ENCODE results near the gene PRF1.
"Not testable (repeated sequence)": the region's sequence is repeated elsewhere in the genome, so short reads cannot be mapped to it uniquely, and the experiment has no call there.

The PRF1 gene

DNA sequence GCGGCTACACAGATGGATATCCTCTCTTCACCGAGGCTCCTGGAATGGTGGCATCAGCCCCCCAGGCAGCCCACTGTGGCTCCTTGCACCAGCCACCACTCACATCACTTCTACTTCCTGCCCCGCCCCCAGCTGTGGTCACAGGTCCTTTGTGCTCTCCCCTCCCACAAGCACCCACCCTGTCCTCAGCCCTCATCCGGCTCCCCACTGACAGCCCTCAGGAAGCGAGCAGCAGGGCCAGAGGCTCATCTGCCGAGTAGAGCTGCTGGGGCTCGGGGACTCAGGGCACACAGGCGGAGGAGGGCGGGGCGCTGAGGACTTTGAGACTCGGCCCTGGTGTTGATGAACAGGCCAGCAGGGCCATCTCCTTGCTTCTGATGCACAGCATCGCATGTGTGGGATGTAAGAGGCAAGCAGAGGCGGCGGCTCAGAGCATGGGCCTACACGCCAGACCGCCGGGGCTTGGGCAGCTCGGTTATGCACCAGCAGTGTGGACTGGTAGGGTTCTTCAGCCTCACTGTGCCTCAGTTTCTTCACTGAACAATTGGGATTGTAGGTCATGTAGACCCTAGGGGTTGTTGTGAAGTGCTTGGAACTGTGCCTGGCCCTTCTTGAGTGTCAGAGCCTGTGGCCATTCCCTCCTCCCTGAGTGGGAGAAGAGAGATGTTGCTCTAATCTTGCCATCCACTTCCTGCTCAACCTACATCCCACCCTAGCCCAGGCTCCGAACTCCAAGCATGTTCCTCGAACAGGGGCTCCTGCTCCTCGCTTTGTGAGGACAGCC lies at the start of gene PRF1:
Gene PRF1 (minus strand): TSS at position 77 of the 784 bp plus-strand sequence. CDS start 1,839 bp downstream, outside the sequence.
- in situ Hi-C loops (cut with HindIII; ENCODE audit: low sequenced_read_pairs): no loop called here

DNA sequence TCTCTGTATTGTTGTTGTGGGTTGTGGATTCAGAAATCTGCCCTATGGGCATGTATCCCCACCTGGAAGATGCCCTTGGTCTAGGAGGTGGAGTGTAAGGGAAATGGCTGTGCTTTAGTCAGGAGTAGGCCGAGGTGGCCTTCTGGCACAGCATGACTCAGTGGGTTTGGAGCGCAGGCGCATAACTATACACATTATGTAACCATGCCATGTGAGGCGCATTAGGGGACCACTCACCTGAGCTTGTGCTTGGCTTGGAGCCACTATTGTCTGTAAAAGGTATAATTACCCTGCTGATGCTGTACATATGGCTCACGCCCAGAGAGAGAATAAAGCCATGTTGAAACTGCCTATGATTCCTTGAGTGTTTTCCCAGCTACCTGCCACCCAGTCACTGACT lies 49.1 kb upstream of the PRF1 start:
- in situ Hi-C loops (cut with HindIII; ENCODE audit: low sequenced_read_pairs): no loop called here

DNA sequence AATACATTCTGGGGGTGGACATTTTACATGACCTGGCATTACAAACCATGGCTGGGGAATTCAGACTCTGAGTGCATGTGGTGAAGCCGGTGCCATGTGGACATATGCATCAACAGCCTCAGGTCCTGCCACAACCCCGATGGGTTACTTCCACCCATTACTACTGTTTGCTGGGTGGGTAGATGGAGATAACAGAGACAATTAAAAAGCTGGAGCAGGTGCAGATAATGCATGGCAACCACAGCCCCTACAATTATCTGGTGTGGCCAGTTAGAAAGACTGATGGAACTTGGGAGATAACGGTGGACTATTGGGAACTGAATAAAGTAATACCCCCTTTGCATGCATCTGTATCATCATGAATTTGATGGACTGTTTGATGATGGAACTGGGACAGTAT lies 48.2 kb upstream of the PRF1 start:
- in situ Hi-C loops (cut with HindIII; ENCODE audit: low sequenced_read_pairs): no loop called here

DNA sequence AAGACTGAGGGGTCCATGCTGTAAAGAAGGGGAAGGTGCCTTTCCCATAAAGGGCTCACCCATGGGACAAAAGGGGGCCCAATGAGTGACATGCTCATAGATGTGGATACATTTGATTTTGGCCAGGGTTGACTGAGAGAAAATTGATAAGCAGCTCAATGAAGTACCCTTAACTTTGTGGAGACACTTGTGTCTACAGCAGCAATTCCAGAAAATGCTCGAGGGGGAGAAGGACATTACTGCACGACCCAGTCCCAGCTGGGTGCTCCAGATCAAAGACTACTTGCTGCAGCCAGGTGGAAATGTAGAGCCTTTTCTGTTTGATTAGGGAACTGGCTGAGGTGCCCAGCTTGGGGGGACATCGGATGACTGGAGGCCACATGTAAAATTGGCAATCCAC lies 47.6 kb upstream of the PRF1 start:
- in situ Hi-C loops (cut with HindIII; ENCODE audit: low sequenced_read_pairs): no loop called here

DNA sequence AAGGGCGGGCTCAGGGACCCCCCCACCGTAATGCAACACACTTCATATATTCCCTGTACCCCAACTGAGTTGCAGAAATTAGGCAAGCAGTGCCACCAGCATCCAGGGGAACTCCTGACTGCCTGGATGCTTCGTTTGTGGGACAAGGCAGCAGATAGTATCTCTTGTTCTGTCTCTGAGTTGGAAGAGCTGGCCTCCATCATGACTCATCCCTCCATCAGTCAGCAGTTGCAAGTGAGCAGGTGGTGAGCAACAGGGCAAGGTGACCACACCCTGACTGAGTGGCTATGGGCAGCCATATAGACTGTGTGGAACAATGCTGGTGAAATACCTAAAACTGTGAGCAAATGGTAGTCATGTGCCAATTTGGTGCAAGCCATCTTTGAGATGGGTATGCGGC lies 47.0 kb upstream of the PRF1 start:
- in situ Hi-C loops (cut with HindIII; ENCODE audit: low sequenced_read_pairs): no loop called here

DNA sequence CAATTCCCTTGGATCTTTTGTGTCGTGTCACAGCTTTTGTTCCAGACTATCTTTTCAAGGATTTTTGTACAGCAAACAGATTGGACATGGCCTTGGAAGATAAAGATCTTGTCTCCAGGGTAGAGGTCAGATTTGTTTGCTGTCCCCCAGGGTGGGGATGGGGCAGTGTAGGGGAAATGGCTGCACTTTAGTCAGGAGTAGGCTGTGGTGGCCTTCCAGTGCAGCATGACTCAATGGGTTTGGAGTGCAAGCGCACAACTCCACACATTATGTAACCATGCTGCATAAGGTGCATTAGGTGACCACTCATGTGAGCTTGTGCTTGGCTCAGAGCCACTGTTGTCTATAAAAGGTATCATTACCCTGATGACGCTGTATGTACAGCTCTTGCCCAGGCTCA lies 45.9 kb upstream of the PRF1 start:
- in situ Hi-C loops (cut with HindIII; ENCODE audit: low sequenced_read_pairs): no loop called here

DNA sequence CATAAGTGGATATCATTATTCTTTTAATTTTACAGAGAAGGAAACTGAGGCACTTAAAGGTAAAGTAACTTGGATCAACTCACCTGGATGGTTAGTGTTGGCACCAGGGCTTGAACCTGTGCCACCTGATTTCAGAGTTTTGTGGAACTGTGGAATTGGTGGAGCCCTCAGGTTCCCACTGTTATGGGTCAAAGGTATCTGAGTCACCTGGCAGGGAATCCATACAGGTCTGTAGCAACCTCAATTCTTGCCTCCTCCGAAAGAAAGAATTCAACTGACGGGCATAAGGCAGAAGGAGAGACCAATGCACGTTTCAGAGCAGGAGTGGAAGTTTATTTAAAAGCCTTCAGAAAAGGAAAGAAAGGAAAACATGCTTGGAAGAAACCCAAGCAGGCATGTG lies 44.5 kb upstream of the PRF1 start:
- in situ Hi-C loops (cut with HindIII; ENCODE audit: low sequenced_read_pairs): no loop called here

DNA sequence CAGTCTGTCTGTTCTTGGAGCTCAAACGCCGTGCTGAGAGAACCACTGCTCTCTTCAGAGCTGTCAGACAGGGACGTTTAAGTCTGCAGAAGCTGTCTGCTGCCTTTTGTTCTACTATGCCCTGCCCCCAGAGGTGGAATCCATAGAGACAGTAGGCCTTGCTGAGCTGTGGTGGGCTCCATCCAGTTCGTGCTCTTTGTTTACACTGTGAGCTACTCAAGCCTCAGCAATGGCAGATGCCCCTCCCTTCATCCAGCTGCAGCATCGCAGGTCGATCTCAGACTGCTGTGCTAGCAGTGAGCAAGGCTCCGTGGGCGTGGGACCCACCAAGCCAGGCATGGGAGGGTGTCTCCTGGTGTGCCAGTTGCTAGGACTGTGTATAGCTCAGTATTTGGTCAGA lies 42.4 kb upstream of the PRF1 start:
- in situ Hi-C loops (cut with HindIII; ENCODE audit: low sequenced_read_pairs): not testable (repeated sequence)

DNA sequence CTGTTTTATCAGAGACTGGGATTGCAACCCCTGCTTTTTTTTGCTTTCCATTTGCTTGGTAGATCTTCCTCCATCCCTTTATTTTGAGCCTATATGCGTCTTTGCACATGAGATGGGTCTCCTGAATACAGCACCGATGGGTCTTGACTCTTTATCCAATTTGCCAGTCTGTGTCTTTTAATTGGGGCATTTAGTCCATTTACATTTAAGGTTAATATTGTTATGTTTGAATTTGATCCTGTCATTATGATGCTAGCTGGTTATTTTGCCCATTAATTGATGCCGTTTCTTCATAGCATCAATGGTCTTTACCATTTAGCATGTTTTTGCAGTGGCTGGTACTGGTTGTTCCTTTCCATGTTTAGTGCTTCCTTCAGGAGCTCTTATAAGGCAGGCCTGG lies 40.7 kb upstream of the PRF1 start:
- in situ Hi-C loops (cut with HindIII; ENCODE audit: low sequenced_read_pairs): not testable (repeated sequence)

DNA sequence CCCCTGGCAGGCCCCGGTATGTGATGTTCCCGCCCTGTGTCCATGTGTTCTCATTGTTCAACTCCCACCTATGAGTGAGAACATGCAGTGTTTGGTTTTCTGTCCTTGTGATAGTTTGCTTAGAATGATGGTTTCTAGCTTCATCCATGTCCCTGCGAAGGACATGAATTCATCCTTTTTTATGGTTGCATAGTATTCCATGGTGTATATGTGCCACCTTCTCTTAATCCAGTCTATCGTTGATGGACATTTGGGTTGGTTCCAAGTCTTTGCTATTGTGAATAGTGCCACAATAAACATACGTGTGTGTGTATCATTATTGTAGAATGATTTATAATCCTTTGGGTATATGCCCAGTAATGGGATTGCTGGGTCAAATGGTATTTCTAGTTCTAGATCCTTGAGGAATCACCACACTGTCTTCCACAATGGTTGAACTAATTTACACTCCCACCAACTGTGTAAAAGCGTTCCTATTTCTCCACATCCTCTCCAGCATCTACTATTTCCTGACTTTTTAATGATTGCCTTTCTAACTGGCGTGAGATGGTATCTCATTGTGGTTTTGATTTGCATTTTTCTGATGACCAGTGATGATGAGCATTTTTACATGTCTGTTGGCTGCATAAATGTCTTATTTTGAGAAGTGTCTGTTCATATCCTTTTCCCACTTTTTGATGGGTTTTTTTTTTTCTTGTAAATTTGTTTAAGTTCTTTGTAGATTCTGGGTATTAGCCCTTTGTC lies 37.3 kb upstream of the PRF1 start:
- in situ Hi-C loops (cut with HindIII; ENCODE audit: low sequenced_read_pairs): not testable (repeated sequence)

DNA sequence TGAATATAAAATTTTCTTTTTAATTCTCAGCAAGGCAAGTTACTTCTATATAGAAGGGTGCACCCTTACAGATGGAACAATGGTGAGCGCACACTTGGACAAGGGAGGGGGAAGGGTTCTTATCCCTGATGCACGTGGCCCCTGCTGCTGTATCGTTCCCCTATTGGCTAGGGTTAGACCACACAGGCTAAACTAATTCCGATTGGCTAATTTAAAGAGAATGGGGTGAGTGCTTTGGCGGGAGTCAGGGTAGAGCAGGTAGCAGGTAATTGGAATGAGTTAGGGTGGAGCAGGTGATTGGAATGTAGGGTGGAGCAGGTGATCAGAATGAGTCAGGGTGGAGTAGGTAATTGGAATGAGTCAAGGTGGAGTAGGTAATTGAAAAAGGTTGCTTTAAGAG lies 32.0 kb upstream of the PRF1 start:
- in situ Hi-C loops (cut with HindIII; ENCODE audit: low sequenced_read_pairs): not testable (repeated sequence)

DNA sequence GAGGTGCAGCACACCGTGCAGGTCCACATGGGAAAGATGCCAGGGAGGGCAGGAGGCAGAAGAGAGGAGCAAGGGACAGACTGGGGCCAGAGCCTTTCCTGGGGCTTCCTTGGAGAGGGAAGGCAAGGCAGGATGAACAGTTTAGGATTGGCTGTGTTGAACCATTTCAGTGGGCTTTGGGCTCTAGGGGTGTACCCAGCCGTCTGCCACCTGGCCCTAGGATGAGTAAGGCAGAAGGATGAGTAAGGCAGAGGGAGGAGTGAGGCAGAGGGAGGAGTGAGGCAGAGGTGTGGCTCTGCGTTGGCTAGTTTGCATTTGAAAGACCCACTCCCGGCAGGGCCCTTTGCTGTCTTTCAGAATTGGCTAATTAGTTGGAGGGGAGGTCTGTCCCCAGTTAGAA lies 31.5 kb upstream of the PRF1 start:
- in situ Hi-C loops (cut with HindIII; ENCODE audit: low sequenced_read_pairs): no loop called here

DNA sequence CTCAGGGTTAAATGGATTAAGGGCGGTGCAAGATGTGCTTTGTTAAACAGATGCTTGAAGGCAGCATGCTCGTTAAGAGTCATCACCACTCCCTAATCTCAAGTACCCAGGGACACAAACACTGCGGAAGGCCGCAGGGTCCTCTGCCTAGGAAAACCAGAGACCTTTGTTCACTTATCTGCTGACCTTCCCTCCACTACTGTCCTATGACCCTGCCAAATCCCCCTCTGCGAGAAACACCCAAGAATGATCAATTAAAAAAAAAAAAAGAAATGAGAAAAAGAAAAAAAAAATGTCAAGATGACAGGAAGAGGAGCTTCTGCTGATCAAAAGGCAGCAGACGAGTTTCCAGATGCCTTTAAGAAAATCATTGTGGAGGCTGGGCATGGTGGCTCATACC lies 29.2 kb upstream of the PRF1 start:
- in situ Hi-C loops (cut with HindIII; ENCODE audit: low sequenced_read_pairs): not testable (repeated sequence)

DNA sequence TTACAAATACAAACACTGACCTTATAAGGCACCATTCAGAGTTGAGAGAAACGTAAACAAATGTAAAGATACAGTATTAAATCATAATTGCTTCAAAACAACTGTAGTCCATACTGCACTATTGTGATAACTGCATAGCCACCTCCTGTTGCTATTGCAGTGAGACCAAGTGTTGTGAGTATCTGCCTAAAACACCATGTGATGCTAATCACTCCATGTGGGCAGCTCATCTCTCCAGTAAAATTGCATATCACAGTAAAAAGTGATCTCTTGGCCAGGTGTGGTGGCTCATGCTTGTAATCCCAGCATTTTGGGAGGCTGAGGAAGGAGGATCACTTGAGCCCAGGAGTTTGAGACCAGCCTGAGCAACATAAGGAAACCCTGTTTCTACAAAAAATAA lies 26.8 kb upstream of the PRF1 start:
- in situ Hi-C loops (cut with HindIII; ENCODE audit: low sequenced_read_pairs): loop anchor here (10.0 kb wide), 1 partner anchor 45 kb away; the partner anchor contains the start of gene ADAMTS14

DNA sequence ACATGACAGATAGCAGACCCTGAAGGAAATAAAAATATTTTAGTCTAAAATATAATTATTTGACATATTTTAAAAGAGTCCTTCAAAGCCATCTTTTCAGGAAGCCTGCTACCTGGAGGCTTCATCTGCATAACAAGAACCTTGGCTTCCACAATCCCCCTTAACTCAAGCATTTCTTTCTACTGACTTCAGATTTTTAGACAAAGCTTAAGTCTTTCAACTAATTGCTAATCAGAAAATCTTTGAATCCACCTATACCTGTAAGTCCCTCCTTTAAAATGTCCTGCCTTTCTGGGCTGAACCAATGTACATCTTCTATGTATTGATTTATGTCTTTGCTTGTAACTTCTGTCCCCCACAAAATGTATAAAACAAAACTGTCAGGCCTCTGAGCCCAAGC lies 23.5 kb upstream of the PRF1 start:
- in situ Hi-C loops (cut with HindIII; ENCODE audit: low sequenced_read_pairs): loop anchor here (10.0 kb wide), 1 partner anchor 49 kb away; the partner anchor contains the start of gene ADAMTS14

DNA sequence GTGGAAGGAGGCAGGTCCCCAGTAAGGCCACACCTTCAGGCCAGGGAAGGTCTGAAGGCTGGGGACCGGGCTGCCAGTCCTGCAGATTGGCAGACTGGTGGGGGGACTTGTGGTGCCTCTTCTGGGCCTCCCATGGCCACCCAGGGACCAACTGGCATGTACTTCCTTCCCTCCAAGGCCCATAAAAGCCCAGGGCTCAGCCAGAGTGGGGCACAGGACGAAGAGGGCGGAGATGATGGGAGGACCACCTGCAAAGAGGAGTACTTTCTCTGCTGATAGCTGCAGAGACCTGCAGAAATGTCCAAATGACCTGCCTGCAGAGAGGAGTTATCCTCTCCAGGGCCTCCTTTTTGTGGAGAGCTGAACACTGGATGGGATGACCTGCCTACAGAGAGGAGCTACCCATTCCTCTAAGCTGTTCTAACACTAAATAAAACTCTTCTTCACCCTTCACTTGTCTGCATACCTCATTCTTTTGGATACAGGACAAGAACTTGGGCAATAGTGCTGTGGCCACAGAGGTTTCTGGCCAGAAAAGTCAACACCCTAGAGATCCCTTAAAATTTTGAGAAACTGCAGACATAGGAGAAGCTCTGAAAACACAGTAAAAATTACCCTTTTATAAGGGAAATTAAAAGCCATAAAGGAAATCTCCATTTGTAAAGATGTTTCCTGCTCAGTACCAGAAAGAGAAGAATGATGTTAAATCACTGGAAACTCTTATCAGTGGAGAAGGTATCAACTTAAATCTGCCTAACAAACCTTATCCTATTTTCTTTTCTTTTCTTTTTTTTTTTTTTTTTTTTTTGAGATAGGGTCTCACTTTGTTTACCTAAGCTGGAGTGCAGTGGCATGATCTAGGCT lies 20.7 kb upstream of the PRF1 start:
- in situ Hi-C loops (cut with HindIII; ENCODE audit: low sequenced_read_pairs): loop anchor here (10.0 kb wide), 1 partner anchor 52 kb away; the partner anchor contains the start of gene ADAMTS14

DNA sequence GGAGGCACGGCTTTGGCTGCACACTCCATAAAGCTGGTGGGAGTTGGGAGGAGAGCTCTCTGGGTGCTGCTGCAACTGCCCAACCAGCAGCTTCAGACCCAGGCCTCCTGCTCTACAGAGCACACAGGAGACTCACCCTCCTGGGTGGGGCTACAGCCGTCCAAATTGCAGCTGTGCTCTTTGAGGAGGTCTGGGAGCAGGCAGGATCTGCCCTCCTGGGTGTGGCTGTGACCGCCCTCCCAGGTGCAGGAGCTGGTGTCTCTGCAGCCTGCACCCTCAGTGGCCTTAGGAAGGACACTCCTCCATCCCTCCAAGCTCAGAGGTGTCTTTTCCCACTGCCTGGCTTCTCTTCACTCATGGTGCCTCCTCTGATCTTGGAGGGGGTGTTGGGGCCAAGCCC lies 20.0 kb upstream of the PRF1 start:
- in situ Hi-C loops (cut with HindIII; ENCODE audit: low sequenced_read_pairs): loop anchor here (10.0 kb wide), 1 partner anchor 52 kb away; the partner anchor contains the start of gene ADAMTS14

DNA sequence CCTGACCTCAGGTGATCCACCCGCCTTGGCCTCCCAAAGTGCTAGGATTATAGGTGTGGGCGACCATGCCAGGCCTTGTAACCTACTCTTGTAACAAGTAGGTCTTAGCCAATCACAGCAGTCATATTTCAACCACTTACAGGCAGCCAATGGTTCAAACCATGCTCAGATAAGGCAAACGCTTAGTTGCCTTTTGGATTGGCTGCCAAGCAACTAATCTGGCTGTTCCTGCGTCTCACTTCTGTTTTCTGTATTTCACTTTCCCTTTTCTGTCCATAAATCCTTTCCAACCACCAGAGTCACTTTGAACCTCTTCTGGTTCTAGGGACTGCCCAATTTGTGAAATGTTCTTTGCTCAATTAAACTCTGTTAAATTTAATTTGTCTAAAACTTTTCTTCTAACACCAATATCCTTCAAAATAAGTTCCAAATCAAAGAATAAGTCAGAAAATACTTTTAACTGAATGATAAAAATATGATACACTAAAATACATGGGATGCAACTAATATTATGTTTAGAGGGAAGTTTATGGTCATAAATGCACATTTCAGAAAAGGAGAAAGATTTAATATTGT lies 19.1 kb upstream of the PRF1 start:
- in situ Hi-C loops (cut with HindIII; ENCODE audit: low sequenced_read_pairs): loop anchor here (10.0 kb wide), 1 partner anchor 53 kb away; the partner anchor contains the start of gene ADAMTS14

DNA sequence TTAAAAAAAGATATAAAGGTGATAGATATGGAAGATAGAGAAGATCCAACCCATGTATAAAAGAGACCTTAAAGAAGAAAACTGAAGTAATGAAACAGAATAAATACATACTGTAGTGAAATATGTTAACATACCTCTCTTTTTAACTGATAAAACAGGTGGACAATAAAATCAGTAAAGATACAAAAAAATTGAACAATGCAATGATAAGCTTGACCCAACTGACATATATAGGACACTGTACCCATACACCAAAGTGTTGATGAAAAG lies 17.4 kb upstream of the PRF1 start:
- in situ Hi-C loops (cut with HindIII; ENCODE audit: low sequenced_read_pairs): loop anchor here (10.0 kb wide), 1 partner anchor 55 kb away; the partner anchor contains the start of gene ADAMTS14

DNA sequence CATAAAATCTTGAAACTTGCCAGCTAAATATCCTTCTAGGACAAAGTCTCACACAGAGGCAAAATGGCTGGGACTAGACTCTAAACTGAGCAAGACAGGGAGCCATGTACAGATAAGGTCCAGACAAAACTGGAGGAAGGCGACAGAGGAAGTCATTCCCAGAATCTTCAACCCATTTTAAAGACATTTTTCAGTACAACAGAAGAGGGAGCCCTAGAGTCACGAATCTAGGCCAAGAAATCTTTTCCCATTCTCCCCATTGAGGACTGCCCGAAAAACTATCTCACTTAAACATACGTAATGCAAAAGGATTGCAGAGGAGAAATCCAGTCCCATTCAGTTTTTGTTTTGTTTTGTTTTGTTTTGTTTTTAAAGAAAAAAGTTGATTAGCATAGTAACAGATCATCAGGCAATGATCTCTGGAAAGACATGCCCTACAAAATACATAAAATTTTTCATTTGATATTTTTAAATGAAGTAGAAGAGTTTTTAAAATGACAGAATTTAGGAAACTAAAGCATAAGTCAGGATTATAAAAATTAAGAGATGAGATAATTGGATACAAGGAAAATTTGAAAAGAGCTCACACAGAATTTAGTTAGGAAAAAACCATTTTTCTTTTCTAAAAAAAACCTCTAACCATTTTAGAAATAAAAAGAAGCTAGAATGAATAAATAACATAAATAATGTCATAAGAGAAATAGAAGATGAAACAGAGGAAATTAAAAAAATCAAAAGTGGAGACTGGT lies 16.9 kb upstream of the PRF1 start:
- in situ Hi-C loops (cut with HindIII; ENCODE audit: low sequenced_read_pairs): loop anchor here (10.0 kb wide), 1 partner anchor 55 kb away; the partner anchor contains the start of gene ADAMTS14
